Spinal cord (tissue), 10 donors: Measurements from ENCODE around the gene MSH3. TPM values are rescaled to one million over a fixed set of nuclear protein-coding genes. Genes with fewer than 3 reads are reported as not detected.
"Not testable (repeated sequence)": the region's sequence is repeated elsewhere in the genome, so short reads cannot be mapped to it uniquely, and the experiment has no call there.

Source experiments
- DNase-seq, 6 donors: peaks; one replicate each; pipeline versions ENCODE4 v3.0.0 to v3.0.0-alpha.2; 2013 to 2015; ENCODE audit warnings: low spot score in 6 of 6, low read depth in 4 of 6
- H3K27ac ChIP-seq: one replicate; pipeline ENCODE4 v1.5.1; 2013; ENCODE audit warnings: low read depth, low read length, control low read depth
- H3K27me3 ChIP-seq: one replicate; pipeline ENCODE4 v1.6.1; 2013; ENCODE audit warnings: low read length; ENCODE audit not compliant: control insufficient read depth, insufficient read depth
- H3K36me3 ChIP-seq: one replicate; pipeline ENCODE4 v1.6.1; 2013; ENCODE audit warnings: low read length; ENCODE audit not compliant: control insufficient read depth, insufficient read depth
- H3K4me1 ChIP-seq: one replicate; pipeline ENCODE4 v1.6.1; 2013; ENCODE audit warnings: low read length; ENCODE audit not compliant: control insufficient read depth, insufficient read depth
- H3K4me3 ChIP-seq: one replicate; pipeline ENCODE4 v1.5.1; 2013; ENCODE audit warnings: low read depth, low read length, control low read depth
- H3K9me3 ChIP-seq: one replicate; pipeline ENCODE4 v1.6.1; 2013; ENCODE audit warnings: low read length; ENCODE audit not compliant: control insufficient read depth, insufficient read depth
- WGBS: methylation state at CpG from one replicate; pipeline ENCODE4 v1.1.5; 2013; ENCODE audit warnings: missing lambda C conversion rate; ENCODE audit not compliant: insufficient coverage; 5-methylcytosine and 5-hydroxymethylcytosine counted together
- polyA plus RNA-seq, 2 donors: library from polyadenylated mRNA; unstranded; fragments of 120-200 nt; gene quantifications; one replicate each; pipeline ENCODE4 v1.2.1, GENCODE V29; 2013; ENCODE audit not compliant: insufficient read length in 2 of 2
- total RNA-seq, 2 donors: library from RNA; depleted of rRNA in 1 of 2; stranded (reverse); fragments of 120-200 nt in 1 of 2; fragments of >200 nt in 1 of 2; gene quantifications; one replicate each; pipeline versions ENCODE4 v1.2.3 to v1.2.4, GENCODE V29; 2013 to 2014
- donor health status: healthy.

The MSH3 gene
- total and polyA plus RNA-seq, 4 donors = 9.4 to 29.0 (median 15.9) TPM

GRCh38 chr5:80809451-80809850, 155.0 kb downstream of the MSH3 start:
- no peaks in the 10 kb centered on the region for H3K27me3 ChIP-seq
- H3K4me1 ChIP-seq = no peaks in the 10 kb centered on the region
- no peak for DNase-seq
- 83% methylated on average over 2 of the region's 3 CpGs for WGBS
- no peak overlapping the region for H3K27ac ChIP-seq
- no peak overlapping the region for H3K4me3 ChIP-seq
- H3K36me3 ChIP-seq = peaks cover 11% of the 10 kb centered on the region
- H3K9me3 ChIP-seq = no peaks in the 10 kb centered on the region

- no peaks in the 10 kb centered on the region for H3K4me1 ChIP-seq
- no peak overlapping the region for H3K27ac ChIP-seq
- no peaks in the 10 kb centered on the region for H3K27me3 ChIP-seq
- H3K36me3 ChIP-seq = peaks cover 11% of the 10 kb centered on the region
- no peak overlapping the region for H3K4me3 ChIP-seq
- no peak for DNase-seq
- WGBS = 86% methylated on average over 1 of the region's 1 CpG
- H3K9me3 ChIP-seq = no peaks in the 10 kb centered on the region
These were observed 156.0 kb downstream of the MSH3 start for GRCh38 chr5:80810425-80810824.

- H3K36me3 ChIP-seq = peaks cover 7% of the 10 kb centered on the region
- DNase-seq = no peak
- no peaks in the 10 kb centered on the region for H3K27me3 ChIP-seq
- no peak overlapping the region for H3K27ac ChIP-seq
- no peaks in the 10 kb centered on the region for H3K4me1 ChIP-seq
- H3K9me3 ChIP-seq = no peaks in the 10 kb centered on the region
- H3K4me3 ChIP-seq = no peak overlapping the region
- 89% methylated on average over 1 of the region's 3 CpGs for WGBS
These were observed 162.1 kb downstream of the MSH3 start for GRCh38 chr5:80816590-80816989.

GRCh38 chr5:80820685-80821084, 166.2 kb downstream of the MSH3 start:
- 100% methylated on average over 1 of the region's 3 CpGs for WGBS
- DNase-seq = no peak
- Histone ChIP-seq H3K36me3 (no peaks in the 10 kb centered on the region), H3K9me3 (no peaks in the 10 kb centered on the region), H3K27me3 (no peaks in the 10 kb centered on the region), H3K4me3 (no peak overlapping the region), H3K27ac (no peak overlapping the region), H3K4me1 (no peaks in the 10 kb centered on the region)

GRCh38 chr5:80822640-80823039, 168.2 kb downstream of the MSH3 start:
- DNase-seq = no peak
- no CpG with 5 or more reads among the region's 1 CpG for WGBS

GRCh38 chr5:80824159-80824558, 169.7 kb downstream of the MSH3 start:
- not testable (repeated sequence) for H3K4me1 ChIP-seq, H3K36me3 ChIP-seq, H3K9me3 ChIP-seq, DNase-seq, H3K27me3 ChIP-seq, H3K4me3 ChIP-seq, H3K27ac ChIP-seq
- WGBS = no CpG with 5 or more reads among the region's 22 CpGs

More at GRCh38 chr5:80822640-80823039, 168.2 kb downstream of the MSH3 start:
- Histone ChIP-seq H3K9me3 (no peaks in the 10 kb centered on the region), H3K27ac (no peak overlapping the region), H3K27me3 (no peaks in the 10 kb centered on the region), H3K4me3 (no peak overlapping the region), H3K36me3 (no peaks in the 10 kb centered on the region), H3K4me1 (no peaks in the 10 kb centered on the region)

- Histone ChIP-seq H3K4me1 (no peaks in the 10 kb centered on the region), H3K36me3 (no peaks in the 10 kb centered on the region), H3K27me3 (no peaks in the 10 kb centered on the region), H3K9me3 (no peaks in the 10 kb centered on the region), H3K27ac (no peak overlapping the region), H3K4me3 (no peak overlapping the region)
- DNase-seq = peak in 5 of 6 donors; percentile 20 to 87 (median 37)
- WGBS = no CpG with 5 or more reads among the region's 2 CpGs
These were observed 171.5 kb downstream of the MSH3 start for GRCh38 chr5:80825786-80826460.

- DNase-seq = no peak
- no peaks in the 10 kb centered on the region for H3K9me3 ChIP-seq
- H3K27me3 ChIP-seq = no peaks in the 10 kb centered on the region
- H3K36me3 ChIP-seq = no peaks in the 10 kb centered on the region
- no peaks in the 10 kb centered on the region for H3K4me1 ChIP-seq
- H3K27ac ChIP-seq = no peak overlapping the region
- H3K4me3 ChIP-seq = no peak overlapping the region
These were observed 180.3 kb downstream of the MSH3 start for GRCh38 chr5:80834710-80835109.

- Histone ChIP-seq H3K27me3 (no peaks in the 10 kb centered on the region), H3K27ac (no peak overlapping the region), H3K4me3 (no peak overlapping the region), H3K4me1 (no peaks in the 10 kb centered on the region), H3K9me3 (no peaks in the 10 kb centered on the region), H3K36me3 (no peaks in the 10 kb centered on the region)
- no peak for DNase-seq
- 74% methylated on average over 3 of the region's 4 CpGs for WGBS
These were observed 180.7 kb downstream of the MSH3 start for GRCh38 chr5:80835128-80835527.

GRCh38 chr5:80837679-80838078, 183.2 kb downstream of the MSH3 start:
- no peaks in the 10 kb centered on the region for H3K36me3 ChIP-seq
- DNase-seq = no peak

More at GRCh38 chr5:80837679-80838078, 183.2 kb downstream of the MSH3 start:
- Histone ChIP-seq H3K27ac (no peak overlapping the region), H3K9me3 (peaks cover 1% of the 10 kb centered on the region), H3K4me3 (no peak overlapping the region), H3K27me3 (no peaks in the 10 kb centered on the region), H3K4me1 (no peaks in the 10 kb centered on the region)
